WI38 (cell line): ENCODE measurements around the gene C7.

Experiments used
- H3K4me3 ChIP-seq: 2 replicates; pipeline ENCODE4 v1.5.1; 2011; ENCODE audit warnings: low read depth, mild to moderate bottlenecking, control low read depth, low read length
- TF ChIP-seq, protein P1 (sequence below): IDR thresholded peaks from 2 replicates; pipeline ENCODE4 v1.5.1; 2012; ENCODE audit warnings: low read depth, mild to moderate bottlenecking, control low read depth, low read length

The C7 gene

GRCh38 chr5:40904994-40905306 lies 4.3 kb upstream of the C7 start:
- no peak overlapping the region for H3K4me3 ChIP-seq
- TF ChIP-seq, protein P1, sequence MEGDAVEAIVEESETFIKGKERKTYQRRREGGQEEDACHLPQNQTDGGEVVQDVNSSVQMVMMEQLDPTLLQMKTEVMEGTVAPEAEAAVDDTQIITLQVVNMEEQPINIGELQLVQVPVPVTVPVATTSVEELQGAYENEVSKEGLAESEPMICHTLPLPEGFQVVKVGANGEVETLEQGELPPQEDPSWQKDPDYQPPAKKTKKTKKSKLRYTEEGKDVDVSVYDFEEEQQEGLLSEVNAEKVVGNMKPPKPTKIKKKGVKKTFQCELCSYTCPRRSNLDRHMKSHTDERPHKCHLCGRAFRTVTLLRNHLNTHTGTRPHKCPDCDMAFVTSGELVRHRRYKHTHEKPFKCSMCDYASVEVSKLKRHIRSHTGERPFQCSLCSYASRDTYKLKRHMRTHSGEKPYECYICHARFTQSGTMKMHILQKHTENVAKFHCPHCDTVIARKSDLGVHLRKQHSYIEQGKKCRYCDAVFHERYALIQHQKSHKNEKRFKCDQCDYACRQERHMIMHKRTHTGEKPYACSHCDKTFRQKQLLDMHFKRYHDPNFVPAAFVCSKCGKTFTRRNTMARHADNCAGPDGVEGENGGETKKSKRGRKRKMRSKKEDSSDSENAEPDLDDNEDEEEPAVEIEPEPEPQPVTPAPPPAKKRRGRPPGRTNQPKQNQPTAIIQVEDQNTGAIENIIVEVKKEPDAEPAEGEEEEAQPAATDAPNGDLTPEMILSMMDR, result no peak

DNA sequence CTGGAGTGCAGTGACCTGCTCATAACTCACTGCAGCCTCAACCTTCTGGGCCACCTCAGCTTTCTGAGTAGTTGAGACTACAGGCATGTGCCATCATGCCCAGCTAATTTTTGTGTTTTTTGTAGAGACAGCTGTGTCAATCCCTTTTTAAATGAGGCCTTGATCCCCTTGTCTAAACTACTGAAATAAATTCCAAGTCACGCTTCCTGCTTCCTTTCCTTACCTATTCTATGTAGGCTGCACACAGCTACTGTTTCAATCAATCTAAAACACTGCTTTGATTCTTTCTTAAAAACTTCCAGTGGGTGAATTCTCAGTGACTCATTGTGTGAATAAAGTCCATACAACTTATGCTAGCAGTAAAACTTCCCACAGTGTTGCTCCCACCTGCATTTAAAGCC lies 2.9 kb upstream of the C7 start:
- no peak overlapping the region for H3K4me3 ChIP-seq
- TF ChIP-seq, protein P1, result no peak

DNA sequence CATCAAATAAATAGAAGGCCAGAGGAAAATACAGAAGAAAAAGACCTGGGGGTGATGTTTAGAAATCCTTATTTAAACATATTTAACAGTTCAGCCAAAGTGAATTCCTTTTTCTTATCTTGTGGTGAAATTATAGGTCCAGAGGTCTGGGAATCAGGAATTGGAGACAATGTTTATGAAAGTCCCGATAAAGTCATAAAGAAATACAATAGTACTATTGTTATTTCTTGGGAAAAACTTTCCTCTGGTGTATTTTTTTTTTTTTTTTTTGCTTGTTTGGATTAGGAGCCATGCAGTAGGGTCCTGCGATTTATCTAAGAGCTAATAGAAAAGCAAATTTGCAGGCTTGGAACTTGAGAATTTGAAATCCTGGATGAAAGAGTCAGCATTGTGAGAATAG lies 426 bp downstream of the C7 start:
- TF ChIP-seq, protein P1, result no peak
- no peak overlapping the region for H3K4me3 ChIP-seq

- no peak overlapping the region for H3K4me3 ChIP-seq
- TF ChIP-seq, protein P1, result no peak
Observed at GRCh38 chr5:40911266-40911665, 2.0 kb downstream of the C7 start.

- peak overlapping the region; percentile 29 for H3K4me3 ChIP-seq
- TF ChIP-seq, protein P1, result no peak
Observed at GRCh38 chr5:40914835-40915234, 5.5 kb downstream of the C7 start.

GRCh38 chr5:40915341-40915926 lies 6.1 kb downstream of the C7 start:
- peak overlapping the region; percentile 29 for H3K4me3 ChIP-seq
- TF ChIP-seq, protein P1, result no peak

DNA sequence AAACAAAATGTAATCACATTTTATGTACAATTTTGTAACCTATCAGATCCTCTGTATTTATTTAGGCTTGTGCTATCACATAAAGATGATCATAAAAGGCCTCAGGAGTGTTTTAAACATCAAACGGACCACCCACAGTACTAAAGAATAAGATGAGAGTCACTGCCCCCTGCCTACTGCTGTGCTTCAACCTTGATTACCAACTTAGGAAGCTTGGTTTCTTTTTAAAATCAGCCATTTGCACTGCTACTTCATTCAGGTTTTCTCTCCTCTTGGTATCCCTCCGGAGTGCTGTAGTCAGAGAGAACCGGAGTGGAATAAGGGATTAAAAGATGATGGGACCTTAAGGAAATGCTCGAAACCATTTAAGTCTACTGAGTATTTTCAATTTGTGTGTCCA lies 6.9 kb downstream of the C7 start:
- TF ChIP-seq, protein P1, result no peak
- no peak overlapping the region for H3K4me3 ChIP-seq
